Measurements from ENCODE around the gene USP28. TPM values are rescaled to one million over a fixed set of nuclear protein-coding genes. Genes with fewer than 3 reads are reported as not detected.
A peak's percentile ranks its signal among the peaks of the same experiment; 100 is the strongest.
"Not testable (repeated sequence)": the region's sequence is repeated elsewhere in the genome, so short reads cannot be mapped to it uniquely, and the experiment has no call there.

The USP28 gene, protein sequence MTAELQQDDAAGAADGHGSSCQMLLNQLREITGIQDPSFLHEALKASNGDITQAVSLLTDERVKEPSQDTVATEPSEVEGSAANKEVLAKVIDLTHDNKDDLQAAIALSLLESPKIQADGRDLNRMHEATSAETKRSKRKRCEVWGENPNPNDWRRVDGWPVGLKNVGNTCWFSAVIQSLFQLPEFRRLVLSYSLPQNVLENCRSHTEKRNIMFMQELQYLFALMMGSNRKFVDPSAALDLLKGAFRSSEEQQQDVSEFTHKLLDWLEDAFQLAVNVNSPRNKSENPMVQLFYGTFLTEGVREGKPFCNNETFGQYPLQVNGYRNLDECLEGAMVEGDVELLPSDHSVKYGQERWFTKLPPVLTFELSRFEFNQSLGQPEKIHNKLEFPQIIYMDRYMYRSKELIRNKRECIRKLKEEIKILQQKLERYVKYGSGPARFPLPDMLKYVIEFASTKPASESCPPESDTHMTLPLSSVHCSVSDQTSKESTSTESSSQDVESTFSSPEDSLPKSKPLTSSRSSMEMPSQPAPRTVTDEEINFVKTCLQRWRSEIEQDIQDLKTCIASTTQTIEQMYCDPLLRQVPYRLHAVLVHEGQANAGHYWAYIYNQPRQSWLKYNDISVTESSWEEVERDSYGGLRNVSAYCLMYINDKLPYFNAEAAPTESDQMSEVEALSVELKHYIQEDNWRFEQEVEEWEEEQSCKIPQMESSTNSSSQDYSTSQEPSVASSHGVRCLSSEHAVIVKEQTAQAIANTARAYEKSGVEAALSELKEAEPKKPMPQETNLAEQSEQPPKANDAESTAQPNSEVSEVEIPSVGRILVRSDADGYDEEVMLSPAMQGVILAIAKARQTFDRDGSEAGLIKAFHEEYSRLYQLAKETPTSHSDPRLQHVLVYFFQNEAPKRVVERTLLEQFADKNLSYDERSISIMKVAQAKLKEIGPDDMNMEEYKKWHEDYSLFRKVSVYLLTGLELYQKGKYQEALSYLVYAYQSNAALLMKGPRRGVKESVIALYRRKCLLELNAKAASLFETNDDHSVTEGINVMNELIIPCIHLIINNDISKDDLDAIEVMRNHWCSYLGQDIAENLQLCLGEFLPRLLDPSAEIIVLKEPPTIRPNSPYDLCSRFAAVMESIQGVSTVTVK
- total RNA-seq (13.6 TPM), polyA plus RNA-seq (7.4 TPM)
- long read RNA-seq, donor 1: 0 reads
- long read RNA-seq, donor 2: 0 reads
- long read RNA-seq, donor 3: 0 reads
- long read RNA-seq, donor 4: 0 reads
- long read RNA-seq, donor 5, partial matches to known transcripts: 0 of 1 reads
- long read RNA-seq, donor 5, other reads (novel, unspliced or antisense): 0 of 1 reads
- long read RNA-seq, donor 6, partial matches to known transcripts: 6 of 7 reads
- long read RNA-seq, donor 6, other reads (novel, unspliced or antisense): 0 of 7 reads
- long read RNA-seq, donor 7: 0 reads
- long read RNA-seq, donor 8: 0 reads
- long read RNA-seq, donor 9: 0 reads
- long read RNA-seq, donor 10: 0 reads

DNA sequence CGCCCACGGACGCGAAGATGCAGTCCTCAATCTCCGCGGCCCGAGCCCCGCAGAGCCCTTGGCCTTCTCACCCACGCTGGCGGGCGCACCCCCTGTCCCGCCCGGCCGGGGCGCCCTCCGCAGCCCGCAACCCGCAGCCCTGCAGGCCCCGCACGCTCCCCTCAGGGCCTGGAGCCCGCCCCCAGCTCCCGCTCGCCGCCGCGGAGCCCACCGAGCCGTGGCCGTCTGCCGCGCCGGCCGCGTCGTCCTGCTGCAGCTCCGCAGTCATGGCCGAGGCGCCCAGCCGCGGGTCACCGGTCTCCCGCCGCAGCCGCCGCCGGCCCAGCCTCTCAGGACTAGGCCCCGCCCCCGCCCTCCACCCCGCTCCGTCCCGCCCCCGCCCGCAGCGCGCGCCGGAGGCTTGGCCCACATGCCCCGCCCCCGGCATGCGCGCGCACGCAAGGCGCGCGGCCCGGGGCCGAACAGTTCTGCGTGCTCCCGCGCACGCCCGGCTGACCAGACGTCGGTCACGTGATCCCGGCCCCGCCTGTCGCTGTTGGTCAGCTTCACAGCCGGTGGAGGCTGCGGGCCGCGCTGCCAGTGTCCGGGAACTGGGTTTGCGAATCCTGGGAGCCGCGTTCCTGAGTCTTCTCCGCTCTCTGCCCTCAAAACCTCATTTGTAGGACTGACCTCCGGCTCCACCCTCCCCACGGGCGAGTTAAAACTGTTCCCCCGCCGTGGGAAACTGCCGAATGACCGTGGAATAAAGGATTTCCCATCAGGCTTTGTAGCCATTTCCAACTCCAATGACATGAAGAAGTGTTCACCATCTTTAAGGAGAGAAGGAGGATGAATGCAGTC, at the start of gene USP28:
Gene USP28, minus strand, starts transcription at position 339 of the 840 bp plus-strand sequence. Its CDS starts 71 bp downstream, at position 268.
- H3K27me3 ChIP-seq (ENCODE audit: control insufficient read depth in 2 of 2, insufficient read depth in 1 of 2, low read length in 1 of 2): no peaks in the 10 kb centered on the region
- H3K27ac ChIP-seq (ENCODE audit: low read depth in 1 of 2, low read length in 1 of 2): peak within 1 kb of the TSS; percentile 69 to 84
- H3K9me3 ChIP-seq (ENCODE audit: control insufficient read depth in 2 of 2, insufficient read depth in 1 of 2, low read length in 1 of 2): peaks cover 0 to 8% of the 10 kb centered on the region in 2 donors
- peak within 1 kb of the TSS; percentile 77 to 90 for H3K4me3 ChIP-seq (ENCODE audit: low read length in 2 of 2)
- peak; percentile 35 to 82 (median 71) for DNase-seq (ENCODE audit: low read depth in 6 of 9, low spot score in 9 of 9)
- H3K4me1 ChIP-seq (ENCODE audit: control insufficient read depth in 2 of 2, insufficient read depth in 2 of 2, low read length in 2 of 2): peaks cover 2 to 7% of the 10 kb centered on the region in 2 donors
- under 1% methylated on average over 95 of the region's 95 CpGs for WGBS
- H3K36me3 ChIP-seq (ENCODE audit: control insufficient read depth in 2 of 2, insufficient read depth in 2 of 2, low read length in 1 of 2): no peaks in the 10 kb centered on the region

DNA sequence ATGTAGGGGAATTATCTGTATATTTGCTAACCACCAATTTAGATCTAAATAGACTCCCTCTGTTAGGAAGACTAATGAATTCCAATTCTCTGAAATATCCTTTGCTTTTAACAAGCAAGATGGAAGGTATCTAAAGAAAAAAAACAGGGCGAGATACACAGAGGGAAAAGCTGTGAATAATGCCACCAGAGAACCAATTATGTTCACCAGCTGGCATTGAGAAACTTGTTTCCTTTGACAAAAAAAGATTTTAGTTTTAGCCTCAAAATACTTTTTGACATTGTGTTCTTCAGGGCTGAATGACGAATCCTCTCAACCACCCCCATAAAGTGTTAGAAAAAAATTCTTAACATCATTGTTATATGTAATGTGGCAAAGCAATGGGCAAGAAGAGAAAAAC, 48.2 kb upstream of the USP28 start:
- Histone ChIP-seq H3K27me3 (ENCODE audit: control insufficient read depth in 2 of 2, insufficient read depth in 1 of 2, low read length in 1 of 2) (no peaks in the 10 kb centered on the region), H3K4me1 (ENCODE audit: control insufficient read depth in 2 of 2, insufficient read depth in 2 of 2, low read length in 2 of 2) (no peaks in the 10 kb centered on the region), H3K27ac (ENCODE audit: low read depth in 1 of 2, low read length in 1 of 2) (no peak overlapping the region), H3K9me3 (ENCODE audit: control insufficient read depth in 2 of 2, insufficient read depth in 1 of 2, low read length in 1 of 2) (no peaks in the 10 kb centered on the region), H3K36me3 (ENCODE audit: control insufficient read depth in 2 of 2, insufficient read depth in 2 of 2, low read length in 1 of 2) (no peaks in the 10 kb centered on the region), H3K4me3 (ENCODE audit: low read length in 2 of 2) (no peak overlapping the region)
- 94% methylated on average over 2 of the region's 2 CpGs for WGBS
- no peak for DNase-seq (ENCODE audit: low read depth in 6 of 9, low spot score in 9 of 9)

DNA sequence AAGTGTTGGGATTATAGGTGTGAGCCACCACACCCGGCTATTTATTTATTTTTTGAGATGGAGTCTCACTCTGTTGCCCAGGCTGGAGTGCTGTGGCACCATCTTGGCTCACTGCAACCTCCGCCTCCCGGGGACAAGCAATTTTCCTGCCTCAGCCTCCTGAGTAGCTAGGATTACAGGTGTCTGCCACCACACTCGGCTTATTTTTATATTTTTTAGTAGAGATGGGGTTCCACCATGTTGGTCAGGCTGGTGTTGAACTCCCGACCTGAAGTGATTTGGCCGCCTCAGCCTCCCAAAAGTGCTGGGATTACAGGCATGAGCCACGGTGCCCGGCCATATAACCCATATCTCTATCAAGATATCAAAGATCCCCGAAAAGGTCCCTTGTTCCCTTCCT, 36.1 kb upstream of the USP28 start:
- DNase-seq (ENCODE audit: low read depth in 6 of 9, low spot score in 9 of 9); H3K36me3 ChIP-seq (ENCODE audit: control insufficient read depth in 2 of 2, insufficient read depth in 2 of 2, low read length in 1 of 2); H3K4me1 ChIP-seq (ENCODE audit: control insufficient read depth in 2 of 2, insufficient read depth in 2 of 2, low read length in 2 of 2); H3K4me3 ChIP-seq (ENCODE audit: low read length in 2 of 2); H3K27ac ChIP-seq (ENCODE audit: low read depth in 1 of 2, low read length in 1 of 2); H3K27me3 ChIP-seq (ENCODE audit: control insufficient read depth in 2 of 2, insufficient read depth in 1 of 2, low read length in 1 of 2); H3K9me3 ChIP-seq (ENCODE audit: control insufficient read depth in 2 of 2, insufficient read depth in 1 of 2, low read length in 1 of 2): not testable (repeated sequence)
- 96% methylated on average over 9 of the region's 9 CpGs for WGBS

DNA sequence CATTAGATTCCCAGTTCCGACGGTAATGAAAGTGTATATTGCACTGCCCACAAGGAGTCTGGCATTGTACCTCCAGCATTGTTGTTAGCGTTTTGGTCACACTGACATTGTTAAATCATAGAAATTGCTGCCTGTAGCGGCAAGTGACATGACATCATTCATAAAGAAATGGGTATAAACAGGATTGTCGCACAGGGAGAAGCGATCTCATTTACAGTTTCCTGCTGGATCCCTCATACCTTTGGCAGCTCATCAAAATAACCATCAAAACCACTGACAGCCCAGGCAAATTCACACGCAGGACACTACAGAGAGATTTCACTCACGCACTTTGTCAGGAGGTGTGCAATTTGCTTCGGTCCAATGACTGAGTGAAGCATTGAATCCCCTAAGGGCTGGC, 32.7 kb upstream of the USP28 start:
- no peaks in the 10 kb centered on the region for H3K36me3 ChIP-seq (ENCODE audit: control insufficient read depth in 2 of 2, insufficient read depth in 2 of 2, low read length in 1 of 2)
- no peaks in the 10 kb centered on the region for H3K9me3 ChIP-seq (ENCODE audit: control insufficient read depth in 2 of 2, insufficient read depth in 1 of 2, low read length in 1 of 2)
- WGBS: 89% methylated on average over 9 of the region's 9 CpGs
- H3K27me3 ChIP-seq (ENCODE audit: control insufficient read depth in 2 of 2, insufficient read depth in 1 of 2, low read length in 1 of 2): no peaks in the 10 kb centered on the region
- DNase-seq (ENCODE audit: low read depth in 6 of 9, low spot score in 9 of 9): no peak
- H3K27ac ChIP-seq (ENCODE audit: low read depth in 1 of 2, low read length in 1 of 2): no peak overlapping the region
- H3K4me3 ChIP-seq (ENCODE audit: low read length in 2 of 2): no peak overlapping the region
- no peaks in the 10 kb centered on the region for H3K4me1 ChIP-seq (ENCODE audit: control insufficient read depth in 2 of 2, insufficient read depth in 2 of 2, low read length in 2 of 2)

DNA sequence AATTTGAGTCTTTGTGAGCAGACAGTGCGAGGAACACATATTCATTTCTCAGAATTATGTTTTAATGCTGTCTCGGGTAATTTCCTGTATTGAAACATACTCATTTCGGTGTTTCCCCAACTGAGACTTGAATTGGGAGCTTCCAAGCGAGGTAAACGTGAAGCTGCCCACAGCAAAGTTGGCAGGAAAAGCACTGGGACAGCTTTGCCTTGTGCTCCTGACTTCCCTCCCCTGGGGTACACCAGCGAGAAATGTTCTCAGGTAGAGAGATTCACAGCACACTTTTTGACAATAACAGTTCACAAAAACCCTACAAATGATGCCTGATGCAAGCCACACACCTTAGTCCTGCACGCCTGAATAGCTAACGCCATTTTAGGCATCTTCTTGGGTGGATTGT, 32.3 kb upstream of the USP28 start:
- H3K4me1 ChIP-seq (ENCODE audit: control insufficient read depth in 2 of 2, insufficient read depth in 2 of 2, low read length in 2 of 2): no peaks in the 10 kb centered on the region
- no peaks in the 10 kb centered on the region for H3K9me3 ChIP-seq (ENCODE audit: control insufficient read depth in 2 of 2, insufficient read depth in 1 of 2, low read length in 1 of 2)
- WGBS: 84% methylated on average over 8 of the region's 8 CpGs
- no peak overlapping the region for H3K27ac ChIP-seq (ENCODE audit: low read depth in 1 of 2, low read length in 1 of 2)
- no peaks in the 10 kb centered on the region for H3K27me3 ChIP-seq (ENCODE audit: control insufficient read depth in 2 of 2, insufficient read depth in 1 of 2, low read length in 1 of 2)
- H3K36me3 ChIP-seq (ENCODE audit: control insufficient read depth in 2 of 2, insufficient read depth in 2 of 2, low read length in 1 of 2): no peaks in the 10 kb centered on the region
- no peak overlapping the region for H3K4me3 ChIP-seq (ENCODE audit: low read length in 2 of 2)
- no peak for DNase-seq (ENCODE audit: low read depth in 6 of 9, low spot score in 9 of 9)

DNA sequence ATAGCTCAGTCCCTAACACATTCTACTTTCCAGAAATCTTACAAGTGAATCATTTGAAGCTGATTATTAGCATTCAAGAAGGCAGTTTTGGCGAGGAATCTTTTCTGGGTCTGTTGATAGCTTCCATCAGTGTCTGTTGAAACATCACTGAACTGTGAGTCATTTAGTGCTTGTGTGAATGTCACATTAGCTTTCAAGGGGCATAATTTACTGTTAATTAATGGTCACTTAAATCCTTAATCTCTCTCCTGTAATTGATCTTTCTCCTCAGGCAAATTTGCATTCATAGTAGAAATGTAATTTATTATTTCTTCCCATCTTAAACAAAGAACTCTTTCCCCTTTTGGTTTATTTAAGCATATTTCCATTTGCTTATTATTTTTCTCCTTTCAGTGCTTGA, 31.8 kb upstream of the USP28 start:
- no peaks in the 10 kb centered on the region for H3K4me1 ChIP-seq (ENCODE audit: control insufficient read depth in 2 of 2, insufficient read depth in 2 of 2, low read length in 2 of 2)
- no peaks in the 10 kb centered on the region for H3K36me3 ChIP-seq (ENCODE audit: control insufficient read depth in 2 of 2, insufficient read depth in 2 of 2, low read length in 1 of 2)
- no peaks in the 10 kb centered on the region for H3K9me3 ChIP-seq (ENCODE audit: control insufficient read depth in 2 of 2, insufficient read depth in 1 of 2, low read length in 1 of 2)
- H3K4me3 ChIP-seq (ENCODE audit: low read length in 2 of 2): no peak overlapping the region
- H3K27ac ChIP-seq (ENCODE audit: low read depth in 1 of 2, low read length in 1 of 2): no peak overlapping the region
- H3K27me3 ChIP-seq (ENCODE audit: control insufficient read depth in 2 of 2, insufficient read depth in 1 of 2, low read length in 1 of 2): no peaks in the 10 kb centered on the region
- 95% methylated on average over 1 of the region's 1 CpG for WGBS
- DNase-seq (ENCODE audit: low read depth in 6 of 9, low spot score in 9 of 9): no peak

DNA sequence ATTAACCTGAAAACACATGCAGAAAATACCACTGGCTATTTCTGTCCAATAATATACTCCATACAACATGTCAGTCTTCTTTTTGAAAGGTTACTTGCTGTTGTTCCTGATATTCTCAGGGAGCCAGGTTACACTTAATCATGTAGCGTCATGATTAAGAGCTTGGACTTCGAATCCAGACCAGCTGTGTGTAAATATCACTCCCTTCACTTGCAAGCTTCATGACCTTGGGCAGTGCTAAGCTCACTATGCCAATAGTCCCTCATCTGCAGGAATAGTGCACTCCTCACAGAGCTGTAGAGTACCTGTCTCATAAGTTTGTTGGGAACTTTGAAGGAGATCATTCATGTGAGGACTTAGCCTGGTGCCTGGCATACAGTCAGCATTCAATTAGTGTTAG, 31.1 kb upstream of the USP28 start:
- no peak overlapping the region for H3K27ac ChIP-seq (ENCODE audit: low read depth in 1 of 2, low read length in 1 of 2)
- H3K27me3 ChIP-seq (ENCODE audit: control insufficient read depth in 2 of 2, insufficient read depth in 1 of 2, low read length in 1 of 2): no peaks in the 10 kb centered on the region
- H3K36me3 ChIP-seq (ENCODE audit: control insufficient read depth in 2 of 2, insufficient read depth in 2 of 2, low read length in 1 of 2): no peaks in the 10 kb centered on the region
- H3K4me3 ChIP-seq (ENCODE audit: low read length in 2 of 2): no peak overlapping the region
- no peak for DNase-seq (ENCODE audit: low read depth in 6 of 9, low spot score in 9 of 9)
- 94% methylated on average over 2 of the region's 2 CpGs for WGBS
- no peaks in the 10 kb centered on the region for H3K4me1 ChIP-seq (ENCODE audit: control insufficient read depth in 2 of 2, insufficient read depth in 2 of 2, low read length in 2 of 2)
- no peaks in the 10 kb centered on the region for H3K9me3 ChIP-seq (ENCODE audit: control insufficient read depth in 2 of 2, insufficient read depth in 1 of 2, low read length in 1 of 2)

DNA sequence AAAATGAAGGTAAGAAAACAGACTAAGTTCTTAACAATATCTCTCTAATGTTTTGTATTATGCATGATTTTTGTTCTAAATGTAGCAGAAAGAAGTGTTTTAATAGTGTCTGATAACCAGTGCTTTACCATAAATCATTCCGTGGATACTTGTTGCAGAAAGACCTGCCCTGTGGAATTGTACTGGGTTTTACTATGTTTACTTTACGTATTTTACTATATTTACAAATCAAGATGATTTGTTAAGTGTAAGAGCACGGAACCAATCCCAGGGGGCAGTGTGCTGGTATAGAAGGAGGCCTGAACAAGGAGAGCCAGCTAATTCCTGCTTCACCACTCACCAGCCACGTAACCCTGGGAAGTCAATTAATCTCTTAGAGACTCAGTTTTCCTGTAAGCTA, 30.7 kb upstream of the USP28 start:
- Histone ChIP-seq H3K4me1 (ENCODE audit: control insufficient read depth in 2 of 2, insufficient read depth in 2 of 2, low read length in 2 of 2) (no peaks in the 10 kb centered on the region), H3K27ac (ENCODE audit: low read depth in 1 of 2, low read length in 1 of 2) (no peak overlapping the region), H3K27me3 (ENCODE audit: control insufficient read depth in 2 of 2, insufficient read depth in 1 of 2, low read length in 1 of 2) (no peaks in the 10 kb centered on the region), H3K4me3 (ENCODE audit: low read length in 2 of 2) (no peak overlapping the region), H3K9me3 (ENCODE audit: control insufficient read depth in 2 of 2, insufficient read depth in 1 of 2, low read length in 1 of 2) (no peaks in the 10 kb centered on the region), H3K36me3 (ENCODE audit: control insufficient read depth in 2 of 2, insufficient read depth in 2 of 2, low read length in 1 of 2) (no peaks in the 10 kb centered on the region)
- no peak for DNase-seq (ENCODE audit: low read depth in 6 of 9, low spot score in 9 of 9)
- WGBS: 91% methylated on average over 4 of the region's 4 CpGs
